Right cardiac atrium (tissue), 5 donors: ENCODE measurements around the gene DNAJC1. TPM values are rescaled to one million over a fixed set of nuclear protein-coding genes. Genes with fewer than 3 reads are reported as not detected.
"Not testable (repeated sequence)": the region's sequence is repeated elsewhere in the genome, so short reads cannot be mapped to it uniquely, and the experiment has no call there.

ENCODE experiments used
- ATAC-seq, 2 donors: fragments of 200-7000 bp; cut with Tn5 transposase; one replicate each; pipeline versions ENCODE4 v1.8.0 to v1.9.1; 2020; ENCODE audit warnings: moderate library complexity in 2 of 2, mild to moderate bottlenecking in 1 of 2
- DNase-seq, 3 donors: peaks; one replicate each; pipeline ENCODE4 v3.0.0-alpha.2; 2020
- H3K27ac ChIP-seq: one replicate; pipeline ENCODE4 v1.5.1; 2013; ENCODE audit warnings: mild to moderate bottlenecking, low read length, control low read depth, moderate library complexity
- H3K27me3 ChIP-seq: one replicate; pipeline ENCODE4 v1.6.1; 2013; ENCODE audit not compliant: control insufficient read depth, insufficient read depth
- H3K4me1 ChIP-seq: one replicate; pipeline ENCODE4 v1.6.1; 2013; ENCODE audit warnings: low read length; ENCODE audit not compliant: control insufficient read depth, insufficient read depth
- H3K4me3 ChIP-seq: one replicate; pipeline ENCODE4 v1.5.1; 2013; ENCODE audit warnings: low read length, control low read depth
- H3K9me3 ChIP-seq: one replicate; pipeline ENCODE4 v1.6.1; 2013; ENCODE audit warnings: low read length; ENCODE audit not compliant: control insufficient read depth
- WGBS: extraction: QIAGEN DNeasy Blood & Tissue Kit; methylation state at CpG from one replicate; pipeline ENCODE4 v1.1.7; 2013; 5-methylcytosine and 5-hydroxymethylcytosine counted together
- intact Hi-C, 4 donors: fragments of 100-400 bp; cut with DNase I; formaldehyde crosslinking; loops; one replicate each; pipeline versions ENCODE4 v1.11.0 to v1.14.0; 2022 to 2023
- polyA plus RNA-seq: library from polyadenylated mRNA; stranded (reverse); fragments of 200-250 nt; gene quantifications from one replicate; pipeline ENCODE4 v1.2.3, GENCODE V29; 2013
- total RNA-seq, 4 donors: library from RNA; stranded (reverse); fragmentation: NEBNext Ultra II Directional; extraction: Animal tissue kit (Norgen Biotek cat#: 25700); gene quantifications; one replicate each; pipeline ENCODE4 v1.2.1, GENCODE V29; 2021
- donor health status: healthy with polysubstance abuse.
- donor health status: DM: no; HTN: yes; CAD: no.
- donor health status: DM: no; HTN: no; CAD: no.
- donor health status: DM: no; HTN: yes; CAD: no; lungs with severe emphysema.
- donor health status: DM: yes; HTN: yes; CAD: no.

DNAJC1 gene
- total and polyA plus RNA-seq, 5 donors, result 13.9 to 21.4 (median 16.2) TPM

- H3K27ac ChIP-seq, result no peak overlapping the region
- under 1% methylated on average over 4 of the region's 4 CpGs for WGBS
These were observed 278.7 kb downstream of the DNAJC1 start for GRCh38 chr10:21724687-21725367.

GRCh38 chr10:21724020-21724589 is 279.4 kb downstream of the DNAJC1 start:
- Histone ChIP-seq H3K27ac (no peak overlapping the region), H3K9me3 (no peaks in the 10 kb centered on the region), H3K4me3 (no peak overlapping the region), H3K27me3 (no peaks in the 10 kb centered on the region), H3K4me1 (peaks cover 3% of the 10 kb centered on the region)
- WGBS, result 52% methylated on average over 7 of the region's 7 CpGs
- no peak for DNase-seq
- ATAC-seq, result no peak
- intact Hi-C loops, result no loop called here

More at GRCh38 chr10:21724687-21725367, 278.7 kb downstream of the DNAJC1 start:
- H3K9me3 ChIP-seq, result no peaks in the 10 kb centered on the region
- ATAC-seq, result peak; percentile 93 to 95
- peak; percentile 82 to 93 (median 92) for DNase-seq
- intact Hi-C loops, result loop anchor here in 1 of 4 donors (5.0 kb wide), 1 partner anchor 228 kb away; no protein-coding TSS in a partner anchor
- peaks cover 3% of the 10 kb centered on the region for H3K4me1 ChIP-seq
- no peaks in the 10 kb centered on the region for H3K27me3 ChIP-seq
- no peak overlapping the region for H3K4me3 ChIP-seq

- 96% methylated on average over 2 of the region's 2 CpGs for WGBS
- no peak for DNase-seq
- no peak for ATAC-seq
- intact Hi-C loops, result no loop called here
- Histone ChIP-seq H3K4me3 (no peak overlapping the region), H3K27ac (no peak overlapping the region), H3K4me1 (peaks cover 3% of the 10 kb centered on the region), H3K9me3 (no peaks in the 10 kb centered on the region), H3K27me3 (no peaks in the 10 kb centered on the region)
These were observed 281.3 kb downstream of the DNAJC1 start for GRCh38 chr10:21722209-21722608.

GRCh38 chr10:21721000-21721665 is 282.4 kb downstream of the DNAJC1 start:
- ATAC-seq (no peak), DNase-seq (no peak)
- Histone ChIP-seq H3K4me1 (peaks cover 3% of the 10 kb centered on the region), H3K9me3 (no peaks in the 10 kb centered on the region), H3K4me3 (no peak overlapping the region), H3K27me3 (no peaks in the 10 kb centered on the region), H3K27ac (no peak overlapping the region)
- 74% methylated on average over 6 of the region's 6 CpGs for WGBS
- intact Hi-C loops, result no loop called here

- Histone ChIP-seq H3K27me3 (no peaks in the 10 kb centered on the region), H3K27ac (no peak overlapping the region), H3K9me3 (no peaks in the 10 kb centered on the region), H3K4me3 (no peak overlapping the region), H3K4me1 (peaks cover 3% of the 10 kb centered on the region)
- ATAC-seq (no peak), DNase-seq (no peak)
- WGBS, result 81% methylated on average over 3 of the region's 3 CpGs
- intact Hi-C loops, result no loop called here
These were observed 283.4 kb downstream of the DNAJC1 start for GRCh38 chr10:21720090-21720489.

- WGBS, result 70% methylated on average over 1 of the region's 1 CpG
- no peaks in the 10 kb centered on the region for H3K27me3 ChIP-seq
- H3K4me3 ChIP-seq, result no peak overlapping the region
- peaks cover 3% of the 10 kb centered on the region for H3K4me1 ChIP-seq
- H3K9me3 ChIP-seq, result no peaks in the 10 kb centered on the region
- no peak overlapping the region for H3K27ac ChIP-seq
- ATAC-seq, result no peak
- intact Hi-C loops, result no loop called here
- DNase-seq, result no peak
These were observed 284.0 kb downstream of the DNAJC1 start for GRCh38 chr10:21719502-21719901.

- H3K27ac ChIP-seq, ATAC-seq, H3K4me3 ChIP-seq, H3K27me3 ChIP-seq, intact Hi-C loops, H3K4me1 ChIP-seq, DNase-seq, H3K9me3 ChIP-seq: not testable (repeated sequence)
- 94% methylated on average over 3 of the region's 3 CpGs for WGBS
These were observed 286.0 kb downstream of the DNAJC1 start for GRCh38 chr10:21717437-21718054.

- DNase-seq (no peak), ATAC-seq (no peak)
- Histone ChIP-seq H3K9me3 (no peaks in the 10 kb centered on the region), H3K27me3 (no peaks in the 10 kb centered on the region), H3K27ac (no peak overlapping the region), H3K4me3 (no peak overlapping the region), H3K4me1 (peaks cover 3% of the 10 kb centered on the region)
- intact Hi-C loops, result no loop called here
- WGBS, result 58% methylated on average over 2 of the region's 2 CpGs
These were observed 287.9 kb downstream of the DNAJC1 start for GRCh38 chr10:21715531-21716195.

GRCh38 chr10:21712975-21713374 is 290.6 kb downstream of the DNAJC1 start:
- Histone ChIP-seq H3K9me3 (no peaks in the 10 kb centered on the region), H3K27ac (no peak overlapping the region), H3K27me3 (no peaks in the 10 kb centered on the region), H3K4me3 (no peak overlapping the region), H3K4me1 (peaks cover 3% of the 10 kb centered on the region)
- 83% methylated on average over 4 of the region's 4 CpGs for WGBS
- intact Hi-C loops, result no loop called here
- no peak for DNase-seq
- no peak for ATAC-seq

- Histone ChIP-seq H3K4me1 (no peaks in the 10 kb centered on the region), H3K9me3 (no peaks in the 10 kb centered on the region), H3K4me3 (no peak overlapping the region), H3K27me3 (no peaks in the 10 kb centered on the region), H3K27ac (no peak overlapping the region)
- intact Hi-C loops, result no loop called here
- DNase-seq (no peak), ATAC-seq (no peak)
- WGBS, result 95% methylated on average over 3 of the region's 3 CpGs
These were observed 296.0 kb downstream of the DNAJC1 start for GRCh38 chr10:21707498-21707897.
